ENCODE data around the gene RPGRIP1L. TPM values are rescaled to one million over a fixed set of nuclear protein-coding genes. Genes with fewer than 3 reads are reported as not detected.

RPGRIP1L gene
- total RNA-seq, 1 experiment from 2014 or later, result 9.8 TPM

GRCh38 chr16:53599548-53599947 is 104.1 kb downstream of the RPGRIP1L start (continued):
- no peak for TF ChIP-seq AFF4 (CRISPR knock-in tag; IDR thresholded peaks at IDR 0.05; ENCODE audit: borderline replicate concordance)
- TF ChIP-seq ATF3 (CRISPR knock-in tag; conservative IDR thresholded peaks at IDR 0.05), result no peak
- no peak for TF ChIP-seq ZSCAN18 (CRISPR knock-in tag; IDR thresholded peaks at IDR 0.05)
- TF ChIP-seq ZNF281 (CRISPR knock-in tag; IDR thresholded peaks at IDR 0.05), result no peak
- TF ChIP-seq USF1 (CRISPR knock-in tag; IDR thresholded peaks at IDR 0.05), result no peak
- no peak for TF ChIP-seq SMAD4 (CRISPR knock-in tag; IDR thresholded peaks at IDR 0.05)
- TF ChIP-seq CDX4 (CRISPR knock-in tag; IDR thresholded peaks at IDR 0.05; ENCODE audit: borderline replicate concordance), result no peak
- TF ChIP-seq IRF1 (CRISPR knock-in tag; IDR thresholded peaks at IDR 0.05), result no peak

GRCh38 chr16:53598511-53599275 is 105.0 kb downstream of the RPGRIP1L start:
- Mint-ChIP-seq H3K4me1 (no peaks in the 10 kb centered on the region), H3K27me3 (ENCODE audit: low read depth) (no peaks in the 10 kb centered on the region), H3K27ac (no peak overlapping the region), H3K9me3 (peaks cover 20% of the 10 kb centered on the region), H3K36me3 (peaks cover 10% of the 10 kb centered on the region), H3K4me3 (no peak overlapping the region)
- DNase-seq (ENCODE audit: low spot score) (no peak), ATAC-seq (no peak)
- ChIA-PET CTCF (no interaction called here), POLR2A (no interaction called here)
- no peak for TF ChIP-seq AFF4 (CRISPR knock-in tag; IDR thresholded peaks at IDR 0.05; ENCODE audit: borderline replicate concordance)
- no peak for TF ChIP-seq NFE2L1 (CRISPR knock-in tag; IDR thresholded peaks at IDR 0.05)
- no peak for TF ChIP-seq FOXK1 (CRISPR knock-in tag; IDR thresholded peaks at IDR 0.05)

Data from WTC11 (cell line).